ENCODE results near the gene SHBG. TPM values are rescaled to one million over a fixed set of nuclear protein-coding genes. Genes with fewer than 3 reads are reported as not detected.

The SHBG gene
- total RNA-seq, 4 donors from 2014 or later = 2.1 to 38.0 (median 16.3) TPM

GRCh38 chr17:7677388-7678067 is 47.6 kb downstream of the SHBG start:
- H3K27ac ChIP-seq = no peak overlapping the region
- H3K27me3 ChIP-seq = no peaks in the 10 kb centered on the region
- DNase-seq = no peak
- peaks cover 0 to 38% (median 3%) of the 10 kb centered on the region in 3 donors for H3K36me3 ChIP-seq
- TF ChIP-seq CTCF (IDR thresholded peaks at IDR 0.05) (no peak), POLR2A (IDR thresholded peaks at IDR 0.05) (no peak)
- H3K9me3 ChIP-seq = peaks cover 0 to 8% (median 3%) of the 10 kb centered on the region in 4 donors
- H3K4me3 ChIP-seq = no peak overlapping the region
- no peaks in the 10 kb centered on the region for H3K4me1 ChIP-seq

Small RNAs within 50 kb of the gene (small RNA-seq; reads per million reads assigned to genes)
- gene CD68 = 0 reads per million in 2 donors

Other genes starting within 250 kb of the SHBG start
- 10 to 100 TPM; 19.8 to 54.4 (median 44.4) TPM for gene TNK1, start 249.0 kb upstream of the SHBG start, total RNA-seq
- gene PLSCR3, start 235.6 kb upstream of the SHBG start, total RNA-seq = 10 to 100 TPM; 10.7 to 38.8 (median 21.9) TPM
- gene TMEM256, start 226.0 kb upstream of the SHBG start, total RNA-seq = 100 to 1,000 TPM in 2 of 4 donors, 10 to 100 TPM in 2; 37.1 to 334 (median 126) TPM
- gene NLGN2, start 222.3 kb upstream of the SHBG start, total RNA-seq = 1 to 10 TPM in 3 of 4 donors, under 1 TPM in 1; 0.88 to 9.9 (median 5.8) TPM
- gene SPEM1, start 209.8 kb upstream of the SHBG start, total RNA-seq = not detected
- gene SPEM2, start 204.5 kb upstream of the SHBG start, total RNA-seq = not detected
- not detected for gene SPEM3, start 201.3 kb upstream of the SHBG start, total RNA-seq
- 10 to 100 TPM in 3 of 4 donors, 1 to 10 TPM in 1; 4.1 to 21.7 (median 17.0) TPM for gene TMEM102, start 194.7 kb upstream of the SHBG start, total RNA-seq
- 1 to 10 TPM in 1 of 4 donors, not detected in 3; 1.0 TPM for gene FGF11, start 190.6 kb upstream of the SHBG start, total RNA-seq
- gene CHRNB1, start 185.1 kb upstream of the SHBG start, total RNA-seq = 1 to 10 TPM; 4.0 to 9.1 (median 5.8) TPM
- 10 to 100 TPM; 15.1 to 27.3 (median 24.5) TPM for gene ZBTB4, start 150.5 kb upstream of the SHBG start, total RNA-seq
- not detected for gene SLC35G6, start 148.7 kb upstream of the SHBG start, total RNA-seq
- 100 to 1,000 TPM in 3 of 4 donors, 10 to 100 TPM in 1; 94.6 to 204 (median 157) TPM for gene POLR2A, start 145.8 kb upstream of the SHBG start, total RNA-seq
- gene TNFSF12, start 81.1 kb upstream of the SHBG start, total RNA-seq = 10 to 100 TPM in 3 of 4 donors, 1 to 10 TPM in 1; 7.6 to 58.6 (median 15.2) TPM
- gene TNFSF13, start 71.4 kb upstream of the SHBG start, total RNA-seq = 10 to 100 TPM in 3 of 4 donors, 1 to 10 TPM in 1; 5.0 to 54.4 (median 38.7) TPM
- gene SENP3, start 68.2 kb upstream of the SHBG start, total RNA-seq = 10 to 100 TPM; 31.4 to 47.7 (median 43.7) TPM
- 100 to 1,000 TPM in 3 of 4 donors, 10 to 100 TPM in 1; 42.1 to 149 (median 124) TPM for gene CD68, start 50.5 kb upstream of the SHBG start, total RNA-seq
- 100 to 1,000 TPM in 3 of 4 donors, 10 to 100 TPM in 1; 37.1 to 236 (median 125) TPM for gene MPDU1, start 46.3 kb upstream of the SHBG start, total RNA-seq
- gene SOX15, start 40.0 kb upstream of the SHBG start, total RNA-seq = 1 to 10 TPM in 3 of 4 donors, not detected in 1; 1.9 to 2.7 (median 2.4) TPM
- gene FXR2, start 15.2 kb upstream of the SHBG start, total RNA-seq = 10 to 100 TPM; 28.8 to 38.1 (median 30.4) TPM
- gene SAT2, start 2.3 kb upstream of the SHBG start, total RNA-seq = 100 to 1,000 TPM; 144 to 303 (median 229) TPM
- gene ATP1B2, start 20.8 kb downstream of the SHBG start, total RNA-seq = under 1 TPM in 1 of 4 donors, not detected in 3; 0.47 TPM
- 10 to 100 TPM; 19.6 to 27.7 (median 25.1) TPM for gene TP53, start 57.4 kb downstream of the SHBG start, total RNA-seq
- gene WRAP53, start 58.3 kb downstream of the SHBG start, total RNA-seq = 1 to 10 TPM; 4.6 to 9.3 (median 6.2) TPM
- under 1 TPM in 1 of 4 donors, not detected in 3; 0.27 TPM for gene EFNB3, start 75.1 kb downstream of the SHBG start, total RNA-seq
- gene DNAH2, start 87.6 kb downstream of the SHBG start, total RNA-seq = under 1 TPM in 2 of 4 donors, not detected in 2; 0.18 to 0.83 TPM
- 10 to 100 TPM; 32.1 to 45.6 (median 36.4) TPM for gene KDM6B, start 204.1 kb downstream of the SHBG start, total RNA-seq
- 10 to 100 TPM in 3 of 4 donors, 1 to 10 TPM in 1; 3.4 to 29.7 (median 12.9) TPM for gene TMEM88, start 224.9 kb downstream of the SHBG start, total RNA-seq
- gene NAA38, start 227.4 kb downstream of the SHBG start, total RNA-seq = 10 to 100 TPM; 28.6 to 75.8 (median 47.8) TPM
- gene CYB5D1, start 227.9 kb downstream of the SHBG start, total RNA-seq = 1 to 10 TPM; 3.3 to 5.1 (median 4.2) TPM

All from Peyer's patch (tissue), 4 donors.